Gastroesophageal sphincter (tissue), 4 donors: ENCODE results near the gene ALPG. TPM values are rescaled to one million over a fixed set of nuclear protein-coding genes. Genes with fewer than 3 reads are reported as not detected.
"Not testable (repeated sequence)": the region's sequence is repeated elsewhere in the genome, so short reads cannot be mapped to it uniquely, and the experiment has no call there.

ENCODE experiments used
- ATAC-seq: fragments of 150-250 bp; one replicate; pipeline ENCODE4 v1.9.1; 2016; ENCODE audit warnings: mild to moderate bottlenecking, moderate library complexity
- H3K27ac ChIP-seq, 4 donors: fragments of 200-600 bp; sonication (generic) in 3 of 4; 1 replicate in 3 of 4; 2 replicates in 1 of 4; pipeline ENCODE4 v1.5.1; 2016 to 2019
- H3K27me3 ChIP-seq: fragments of 200-600 bp; sonication (generic); one replicate; pipeline ENCODE4 v1.5.1; 2019
- H3K36me3 ChIP-seq, 2 donors: fragments of 200-600 bp; sonication (generic); one replicate each; pipeline ENCODE4 v1.5.1; 2019; ENCODE audit warnings: control low read depth in 1 of 2
- H3K4me1 ChIP-seq, 3 donors: fragments of 200-600 bp; sonication (generic); 1 replicate in 2 of 3; 2 replicates in 1 of 3; pipeline ENCODE4 v1.5.1; 2016 to 2019; ENCODE audit warnings: control low read depth in 2 of 3
- H3K4me3 ChIP-seq, 2 donors: fragments of 200-600 bp; sonication (generic); one replicate each; pipeline ENCODE4 v1.5.1; 2019; ENCODE audit warnings: mild to moderate bottlenecking in 1 of 2, moderate library complexity in 1 of 2
- H3K9me3 ChIP-seq, 3 donors: fragments of 200-600 bp; sonication (generic); one replicate each; pipeline ENCODE4 v1.5.1; 2017 to 2019; ENCODE audit warnings: control low read depth in 2 of 3
- CTCF ChIP-seq, 4 experiments: fragments of 200-600 bp in 2 of 4; fragments of 450-650 bp in 2 of 4; sonication (generic) in 1 of 4; IDR thresholded peaks; one replicate each; pipeline ENCODE4 v1.5.1; 2017 to 2019; ENCODE audit warnings: antibody characterized with exemption in 4 of 4, mild to moderate bottlenecking in 2 of 4, moderate library complexity in 2 of 4
- EP300 ChIP-seq: sonication (generic); formaldehyde crosslinking; IDR thresholded peaks from one replicate; pipeline ENCODE4 v1.6.1; 2017; ENCODE audit warnings: antibody characterized with exemption, mild to moderate bottlenecking
- POLR2A ChIP-seq, 2 donors: fragments of 450-650 bp; IDR thresholded peaks; one replicate each; pipeline ENCODE4 v1.6.1; 2017; ENCODE audit warnings: antibody characterized with exemption in 2 of 2, mild to moderate bottlenecking in 2 of 2, moderate library complexity in 1 of 2
- POLR2AphosphoS5 ChIP-seq: sonication (generic); formaldehyde crosslinking; IDR thresholded peaks from one replicate; pipeline ENCODE4 v1.6.1; 2017; ENCODE audit warnings: antibody characterized with exemption
- WGBS, 2 donors: methylation state at CpG; one replicate each; pipeline ENCODE4 v1.1.5; 2018; ENCODE audit warnings: low coverage in 1 of 2; 5-methylcytosine and 5-hydroxymethylcytosine counted together
- total RNA-seq, 4 donors: library from RNA; depleted of rRNA; stranded (reverse); fragments of >200 nt; gene quantifications; one replicate each; pipeline ENCODE4 v1.1.0, GENCODE V29; 2016

ALPG gene
- total RNA-seq, 4 donors from 2014 or later: not detected

GRCh38 chr2:232443669-232444408 is 37.2 kb downstream of the ALPG start:
- not testable (repeated sequence) for H3K9me3 ChIP-seq, H3K36me3 ChIP-seq, H3K4me1 ChIP-seq, H3K27ac ChIP-seq, H3K4me3 ChIP-seq, H3K27me3 ChIP-seq, ATAC-seq
- 67 to 70% methylated on average over 2 to 3 of the region's 21 CpGs for WGBS, 2 donors

GRCh38 chr2:232444409-232445148 is 37.9 kb downstream of the ALPG start:
- TF ChIP-seq CTCF (IDR thresholded peaks at IDR 0.05): peak in 1 of 4 experiments; percentile 54
- no peak for TF ChIP-seq EP300
- 90% methylated on average over 2 of the region's 21 CpGs; no CpG with 5 or more reads in 1 of the 2 donors for WGBS, 2 donors
- Histone ChIP-seq H3K9me3 (no peaks in the 10 kb centered on the region), H3K27ac (no peak overlapping the region), H3K27me3 (no peaks in the 10 kb centered on the region), H3K36me3 (no peaks in the 10 kb centered on the region), H3K4me1 (peaks cover 0 to 5% (median 0%) of the 10 kb centered on the region in 3 donors), H3K4me3 (no peak overlapping the region)
- ATAC-seq: no peak

GRCh38 chr2:232445149-232445885 is 38.7 kb downstream of the ALPG start:
- not testable (repeated sequence) for H3K36me3 ChIP-seq, H3K27me3 ChIP-seq, H3K4me1 ChIP-seq, ATAC-seq, H3K9me3 ChIP-seq, H3K4me3 ChIP-seq, H3K27ac ChIP-seq
- WGBS, 2 donors: no CpG with 5 or more reads among the region's 29 CpGs

GRCh38 chr2:232446266-232446777 is 39.7 kb downstream of the ALPG start:
- H3K27ac ChIP-seq, H3K27me3 ChIP-seq, H3K4me1 ChIP-seq, H3K36me3 ChIP-seq, H3K9me3 ChIP-seq, H3K4me3 ChIP-seq, ATAC-seq: not testable (repeated sequence)
- WGBS, 2 donors: 100% methylated on average over 1 of the region's 9 CpGs; no CpG with 5 or more reads in 1 of the 2 donors
- peak in 2 of 4 experiments; percentile 5 to 40 for TF ChIP-seq CTCF (IDR thresholded peaks at IDR 0.05)

GRCh38 chr2:232447091-232447620 is 40.5 kb downstream of the ALPG start:
- H3K36me3 ChIP-seq: no peaks in the 10 kb centered on the region
- H3K4me1 ChIP-seq: no peaks in the 10 kb centered on the region
- 59 to 63% methylated on average over 4 of the region's 9 CpGs for WGBS, 2 donors
- no peak for TF ChIP-seq POLR2A (IDR thresholded peaks at IDR 0.05)
- no peak for TF ChIP-seq POLR2AphosphoS5
- TF ChIP-seq EP300: no peak
- TF ChIP-seq CTCF (IDR thresholded peaks at IDR 0.05): no peak
- ATAC-seq: no peak
- no peaks in the 10 kb centered on the region for H3K9me3 ChIP-seq
- H3K27me3 ChIP-seq: no peaks in the 10 kb centered on the region
- H3K27ac ChIP-seq: no peak overlapping the region
- H3K4me3 ChIP-seq: no peak overlapping the region
